Trophoblast cell (in vitro differentiated cells and primary cell): ENCODE results near the gene LRP4.

Experiments
- DNase-seq, 2 donors: peaks; one replicate each; pipeline ENCODE4 v3.0.0-alpha.2; 2016
- H2AFZ ChIP-seq: 2 replicates; pipeline ENCODE4 v1.6.1; 2013; ENCODE audit warnings: low read length, moderate library complexity, mild to moderate bottlenecking; ENCODE audit not compliant: insufficient read depth, poor library complexity
- H2AK5ac ChIP-seq: 2 replicates; pipeline ENCODE4 v1.6.1; 2013; ENCODE audit warnings: mild to moderate bottlenecking, low read length
- H2BK120ac ChIP-seq: 2 replicates; pipeline ENCODE4 v1.6.1; 2013; ENCODE audit warnings: low read length, mild to moderate bottlenecking, moderate library complexity; ENCODE audit not compliant: insufficient read depth, poor library complexity
- H2BK12ac ChIP-seq: 2 replicates; pipeline ENCODE4 v1.6.1; 2013; ENCODE audit warnings: mild to moderate bottlenecking, low read length, moderate library complexity
- H2BK5ac ChIP-seq: 2 replicates; pipeline ENCODE4 v1.6.1; 2013; ENCODE audit warnings: low read length, low read depth, moderate library complexity, mild to moderate bottlenecking; ENCODE audit not compliant: poor library complexity
- H3K14ac ChIP-seq: 2 replicates; pipeline ENCODE4 v1.6.1; 2013; ENCODE audit warnings: mild to moderate bottlenecking, low read length
- H3K18ac ChIP-seq: 2 replicates; pipeline ENCODE4 v1.6.1; 2013; ENCODE audit warnings: mild to moderate bottlenecking, low read length
- H3K23ac ChIP-seq: 2 replicates; pipeline ENCODE4 v1.6.1; 2013; ENCODE audit warnings: low read length
- H3K27ac ChIP-seq: 2 replicates; pipeline ENCODE4 v1.5.1; 2013; ENCODE audit warnings: low read depth, mild to moderate bottlenecking, inconsistent platforms, low read length, moderate library complexity
- H3K27me3 ChIP-seq: 2 replicates; pipeline ENCODE4 v1.6.1; 2013; ENCODE audit warnings: inconsistent platforms, mild to moderate bottlenecking, low read length, moderate library complexity; ENCODE audit not compliant: insufficient read depth
- H3K36me3 ChIP-seq, 2 experiments: 1 replicate in 1 of 2; 2 replicates in 1 of 2; pipeline ENCODE4 v1.6.1; 2013; ENCODE audit warnings: low read length in 2 of 2, mild to moderate bottlenecking in 2 of 2, moderate library complexity in 1 of 2; ENCODE audit not compliant: insufficient read depth in 2 of 2, control insufficient read depth in 1 of 2
- H3K4ac ChIP-seq: 2 replicates; pipeline ENCODE4 v1.6.1; 2013; ENCODE audit warnings: low read depth, mild to moderate bottlenecking, low read length, moderate library complexity
- H3K4me1 ChIP-seq, 2 experiments: 1 replicate in 1 of 2; 2 replicates in 1 of 2; pipeline ENCODE4 v1.6.1; 2013; ENCODE audit warnings: low read length in 2 of 2, mild to moderate bottlenecking in 2 of 2, moderate library complexity in 1 of 2; ENCODE audit not compliant: insufficient read depth in 2 of 2, control insufficient read depth in 1 of 2
- H3K4me2 ChIP-seq: 2 replicates; pipeline ENCODE4 v1.6.1; 2013; ENCODE audit warnings: inconsistent platforms, mild to moderate bottlenecking, low read length, moderate library complexity
- H3K4me3 ChIP-seq: 2 replicates; pipeline ENCODE4 v1.5.1; 2013; ENCODE audit warnings: mild to moderate bottlenecking, low read depth, low read length, inconsistent platforms
- H3K79me1 ChIP-seq: one replicate; pipeline ENCODE4 v1.6.1; 2013; ENCODE audit warnings: low read length
- H3K79me2 ChIP-seq: 2 replicates; pipeline ENCODE4 v1.6.1; 2013; ENCODE audit warnings: low read length, mild to moderate bottlenecking; ENCODE audit not compliant: control insufficient read depth, insufficient read depth, poor library complexity
- H3K9ac ChIP-seq: 2 replicates; pipeline ENCODE4 v1.6.1; 2013; ENCODE audit warnings: mild to moderate bottlenecking, low read length
- H3K9me3 ChIP-seq: 2 replicates; pipeline ENCODE4 v1.6.1; 2013; ENCODE audit warnings: low read depth, mild to moderate bottlenecking, control low read depth, inconsistent platforms, low read length; ENCODE audit not compliant: insufficient read depth
- H4K12ac ChIP-seq: 2 replicates; pipeline ENCODE4 v1.6.1; 2013; ENCODE audit warnings: low read depth, mild to moderate bottlenecking, low read length, moderate library complexity
- H4K8ac ChIP-seq: 2 replicates; pipeline ENCODE4 v1.6.1; 2013; ENCODE audit warnings: low read depth, mild to moderate bottlenecking, low read length, moderate library complexity
- H4K91ac ChIP-seq: one replicate; pipeline ENCODE4 v1.6.1; 2013; ENCODE audit warnings: low read depth, mild to moderate bottlenecking, low read length, moderate library complexity
- WGBS: extraction: QIAGEN DNeasy Blood & Tissue Kit; methylation state at CpG from one replicate; pipeline ENCODE4 v1.1.7; 2013; ENCODE audit warnings: missing lambda C conversion rate; ENCODE audit not compliant: insufficient read length, insufficient coverage; ENCODE audit errors: extremely low coverage; 5-methylcytosine and 5-hydroxymethylcytosine counted together

LRP4 gene

GRCh38 chr11:46868912-46869311 is 49.4 kb downstream of the LRP4 start:
- no peaks in the 10 kb centered on the region for H3K27me3 ChIP-seq
- H2AFZ ChIP-seq = no peak overlapping the region
- peaks cover 12 to 26% of the 10 kb centered on the region in 2 experiments for H3K36me3 ChIP-seq
- no peak overlapping the region for H3K14ac ChIP-seq
- H3K18ac ChIP-seq = no peak overlapping the region
- no peak overlapping the region for H3K4me2 ChIP-seq
- H3K27ac ChIP-seq = no peak overlapping the region
- H3K23ac ChIP-seq = no peak overlapping the region
- no peak overlapping the region for H2BK12ac ChIP-seq
- H3K4me1 ChIP-seq = no peaks in the 10 kb centered on the region
- no peaks in the 10 kb centered on the region for H3K79me2 ChIP-seq
- no peak overlapping the region for H3K9ac ChIP-seq
- no peak overlapping the region for H3K4ac ChIP-seq
- no CpG with 5 or more reads among the region's 6 CpGs for WGBS
- H4K91ac ChIP-seq = no peak overlapping the region
- no peak overlapping the region for H2BK5ac ChIP-seq
- H4K12ac ChIP-seq = no peak overlapping the region
- no peaks in the 10 kb centered on the region for H3K9me3 ChIP-seq
- no peaks in the 10 kb centered on the region for H3K79me1 ChIP-seq
- H2BK120ac ChIP-seq = no peak overlapping the region
- H3K4me3 ChIP-seq = no peak overlapping the region
- no peak overlapping the region for H4K8ac ChIP-seq
- no peak overlapping the region for H2AK5ac ChIP-seq
- DNase-seq = no peak

GRCh38 chr11:46865340-46865739 is 53.0 kb downstream of the LRP4 start:
- Histone ChIP-seq H3K14ac (no peak overlapping the region), H3K4me3 (no peak overlapping the region), H2BK12ac (no peak overlapping the region), H4K8ac (no peak overlapping the region), H3K79me1 (no peaks in the 10 kb centered on the region), H3K23ac (no peak overlapping the region), H2AFZ (no peak overlapping the region), H2AK5ac (no peak overlapping the region), H3K9me3 (no peaks in the 10 kb centered on the region), H3K4me2 (no peak overlapping the region), H4K91ac (no peak overlapping the region), H3K79me2 (no peaks in the 10 kb centered on the region), H3K18ac (no peak overlapping the region), H3K4me1 (no peaks in the 10 kb centered on the region), H3K27ac (no peak overlapping the region), H3K9ac (no peak overlapping the region), H2BK120ac (no peak overlapping the region), H3K27me3 (no peaks in the 10 kb centered on the region), H2BK5ac (no peak overlapping the region), H3K4ac (no peak overlapping the region), H4K12ac (no peak overlapping the region), H3K36me3 (peaks cover 4 to 11% of the 10 kb centered on the region in 2 experiments)
- WGBS = no CpG with 5 or more reads among the region's 2 CpGs
- DNase-seq = peak; percentile 11 to 79

GRCh38 chr11:46860218-46860617 is 58.1 kb downstream of the LRP4 start:
- H4K12ac ChIP-seq = no peak overlapping the region
- H3K23ac ChIP-seq = no peak overlapping the region
- no CpG with 5 or more reads among the region's 4 CpGs for WGBS

GRCh38 chr11:46858920-46859546 is 59.3 kb downstream of the LRP4 start:
- H3K79me2 ChIP-seq = no peaks in the 10 kb centered on the region

More at GRCh38 chr11:46860218-46860617, 58.1 kb downstream of the LRP4 start:
- Histone ChIP-seq H3K36me3 (peaks cover 10% of the 10 kb centered on the region in 2 experiments), H2BK5ac (no peak overlapping the region), H4K91ac (no peak overlapping the region), H3K27me3 (no peaks in the 10 kb centered on the region), H2AFZ (no peak overlapping the region), H2BK120ac (no peak overlapping the region), H3K4me2 (no peak overlapping the region), H2AK5ac (no peak overlapping the region), H3K4me1 (no peaks in the 10 kb centered on the region), H4K8ac (no peak overlapping the region), H3K4ac (no peak overlapping the region), H2BK12ac (no peak overlapping the region), H3K79me2 (no peaks in the 10 kb centered on the region), H3K9ac (no peak overlapping the region), H3K14ac (no peak overlapping the region), H3K79me1 (no peaks in the 10 kb centered on the region), H3K27ac (no peak overlapping the region), H3K4me3 (no peak overlapping the region), H3K18ac (no peak overlapping the region), H3K9me3 (no peaks in the 10 kb centered on the region)
- DNase-seq = no peak

More at GRCh38 chr11:46858920-46859546, 59.3 kb downstream of the LRP4 start:
- no peak overlapping the region for H3K4ac ChIP-seq
- H3K4me3 ChIP-seq = no peak overlapping the region
- no peak overlapping the region for H2BK120ac ChIP-seq
- H2AK5ac ChIP-seq = no peak overlapping the region
- H3K4me2 ChIP-seq = no peak overlapping the region
- no peak overlapping the region for H3K18ac ChIP-seq
- no peak overlapping the region for H3K14ac ChIP-seq
- H4K8ac ChIP-seq = no peak overlapping the region
- H4K12ac ChIP-seq = no peak overlapping the region
- DNase-seq = no peak
- H3K79me1 ChIP-seq = no peaks in the 10 kb centered on the region
- H2AFZ ChIP-seq = no peak overlapping the region
- no peaks in the 10 kb centered on the region for H3K27me3 ChIP-seq
- H3K4me1 ChIP-seq = no peaks in the 10 kb centered on the region
- H3K9me3 ChIP-seq = no peaks in the 10 kb centered on the region
- no peak overlapping the region for H3K23ac ChIP-seq
- no CpG with 5 or more reads among the region's 12 CpGs for WGBS
- H3K9ac ChIP-seq = no peak overlapping the region
- H4K91ac ChIP-seq = no peak overlapping the region
- H2BK12ac ChIP-seq = no peak overlapping the region
- H2BK5ac ChIP-seq = no peak overlapping the region
- peaks cover 9 to 10% of the 10 kb centered on the region in 2 experiments for H3K36me3 ChIP-seq
- no peak overlapping the region for H3K27ac ChIP-seq
